Measurements from ENCODE around the gene CCDC186.

Gene CCDC186

DNA sequence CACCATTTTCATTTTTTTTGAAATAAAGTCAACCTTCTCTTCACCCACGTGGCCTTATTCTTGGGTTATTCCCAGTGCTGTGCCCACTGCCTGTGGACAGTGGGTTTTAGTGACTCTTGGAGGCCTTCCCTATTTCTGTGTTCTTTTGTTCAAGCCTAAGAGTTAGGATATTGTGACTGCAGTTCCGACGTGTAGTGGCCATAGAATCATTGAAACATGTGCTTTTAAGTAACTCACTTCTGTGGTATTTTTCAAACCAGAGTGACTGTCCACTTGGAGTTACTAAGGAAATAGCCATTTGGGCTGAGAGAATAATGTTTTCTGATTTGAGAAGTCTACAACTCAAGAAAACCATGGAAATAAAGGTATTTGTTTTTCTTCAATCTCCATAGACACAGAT, 28.8 kb upstream of the CCDC186 start:
- no peak for DNase-seq (ENCODE audit: low read depth, low spot score)
- Histone ChIP-seq H3K4me3 (no peak overlapping the region), H3K9ac (ENCODE audit: insufficient read length) (no peak overlapping the region), H3K36me3 (ENCODE audit: insufficient read depth, low read length) (no peaks in the 10 kb centered on the region), H3K27ac (no peak overlapping the region), H3K9me3 (ENCODE audit: low read depth, low read length) (no peaks in the 10 kb centered on the region)
- TF ChIP-seq POLR2AphosphoS5 (IDR thresholded peaks at IDR 0.05; ENCODE audit: borderline replicate concordance, low read depth, low read length) (no peak), FOXP2 (optimal IDR thresholded peaks at IDR 0.05; ENCODE audit: control extremely low read depth, extremely low read length, insufficient read depth) (no peak), EZH2 (IDR thresholded peaks at IDR 0.05) (no peak)

DNA sequence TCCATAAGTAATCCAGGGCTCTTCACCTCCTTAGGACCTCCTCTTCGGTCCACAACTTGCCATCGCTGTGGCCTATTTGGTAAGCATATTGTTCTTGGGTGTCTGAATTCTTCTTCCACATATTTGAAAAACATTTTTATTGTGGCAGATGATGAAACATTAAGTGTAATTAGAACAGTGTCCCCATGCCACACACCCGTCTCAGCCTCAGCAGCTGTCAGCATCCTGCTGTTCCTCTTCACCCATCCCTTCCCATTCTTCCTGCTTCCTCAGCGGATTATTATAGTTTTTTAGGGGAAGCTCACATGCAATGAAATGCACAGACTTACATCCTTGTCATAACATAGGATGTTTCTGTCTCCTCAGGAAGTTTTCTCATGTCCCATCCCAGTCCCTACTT, 25.2 kb upstream of the CCDC186 start:
- Histone ChIP-seq H3K9ac (ENCODE audit: insufficient read length) (no peak overlapping the region), H3K9me3 (ENCODE audit: low read depth, low read length) (no peaks in the 10 kb centered on the region), H3K4me3 (no peak overlapping the region), H3K36me3 (ENCODE audit: insufficient read depth, low read length) (no peaks in the 10 kb centered on the region), H3K27ac (no peak overlapping the region)
- TF ChIP-seq EZH2 (IDR thresholded peaks at IDR 0.05): no peak
- TF ChIP-seq FOXP2 (optimal IDR thresholded peaks at IDR 0.05; ENCODE audit: control extremely low read depth, extremely low read length, insufficient read depth): no peak
- TF ChIP-seq POLR2AphosphoS5 (IDR thresholded peaks at IDR 0.05; ENCODE audit: borderline replicate concordance, low read depth, low read length): no peak
- DNase-seq (ENCODE audit: low read depth, low spot score): no peak

DNA sequence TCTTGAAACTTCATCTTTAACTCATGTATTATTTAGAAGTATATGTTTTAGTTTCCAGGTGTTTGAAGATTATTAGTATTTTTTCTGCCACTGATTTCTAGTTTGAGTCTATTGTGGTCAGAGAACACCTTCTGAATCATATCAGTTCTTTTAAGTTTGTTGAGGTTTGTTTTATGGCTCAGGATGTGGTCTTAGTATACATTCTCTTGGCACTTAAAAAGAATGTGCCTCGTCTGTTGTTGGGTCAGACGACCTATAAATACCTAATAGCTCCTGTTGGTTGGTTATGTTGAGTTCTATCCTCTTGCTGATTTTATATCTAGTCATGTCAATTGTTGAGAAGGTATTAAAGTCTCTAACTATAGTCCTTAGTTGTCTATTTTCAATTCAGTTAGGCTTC, 21.1 kb upstream of the CCDC186 start:
- DNase-seq (ENCODE audit: low read depth, low spot score): no peak
- TF ChIP-seq POLR2AphosphoS5 (IDR thresholded peaks at IDR 0.05; ENCODE audit: borderline replicate concordance, low read depth, low read length) (no peak), FOXP2 (optimal IDR thresholded peaks at IDR 0.05; ENCODE audit: control extremely low read depth, extremely low read length, insufficient read depth) (no peak)
- Histone ChIP-seq H3K9ac (ENCODE audit: insufficient read length) (no peak overlapping the region), H3K4me3 (no peak overlapping the region), H3K9me3 (ENCODE audit: low read depth, low read length) (no peaks in the 10 kb centered on the region), H3K36me3 (ENCODE audit: insufficient read depth, low read length) (no peaks in the 10 kb centered on the region), H3K27ac (no peak overlapping the region)

DNA sequence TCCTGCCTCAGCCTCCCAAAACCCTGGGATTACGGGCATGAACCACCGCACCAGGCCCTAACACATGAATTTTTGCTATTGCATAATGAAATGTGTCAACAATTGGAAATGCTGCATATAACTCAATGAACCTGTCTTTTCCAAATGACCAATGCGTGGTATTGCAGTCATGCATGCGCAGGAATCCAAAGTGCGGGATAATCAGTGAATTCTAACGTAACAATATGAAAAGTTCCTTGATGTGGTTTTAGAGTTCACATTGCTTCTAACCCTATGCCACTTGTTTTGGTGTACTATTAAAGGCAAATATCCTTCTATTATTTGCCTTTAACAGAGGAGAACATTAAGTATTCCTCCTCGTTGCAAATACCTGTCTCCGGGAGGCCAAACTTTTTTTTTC, 15.7 kb upstream of the CCDC186 start:
- no peak for DNase-seq (ENCODE audit: low read depth, low spot score)
- H3K9ac ChIP-seq (ENCODE audit: insufficient read length): no peak overlapping the region
- no peaks in the 10 kb centered on the region for H3K9me3 ChIP-seq (ENCODE audit: low read depth, low read length)
- TF ChIP-seq FOXP2 (optimal IDR thresholded peaks at IDR 0.05; ENCODE audit: control extremely low read depth, extremely low read length, insufficient read depth): no peak
- no peak for TF ChIP-seq POLR2AphosphoS5 (IDR thresholded peaks at IDR 0.05; ENCODE audit: borderline replicate concordance, low read depth, low read length)
- no peak for TF ChIP-seq EZH2 (IDR thresholded peaks at IDR 0.05)
- no peak overlapping the region for H3K27ac ChIP-seq
- H3K36me3 ChIP-seq (ENCODE audit: insufficient read depth, low read length): no peaks in the 10 kb centered on the region
- no peak overlapping the region for H3K4me3 ChIP-seq

DNA sequence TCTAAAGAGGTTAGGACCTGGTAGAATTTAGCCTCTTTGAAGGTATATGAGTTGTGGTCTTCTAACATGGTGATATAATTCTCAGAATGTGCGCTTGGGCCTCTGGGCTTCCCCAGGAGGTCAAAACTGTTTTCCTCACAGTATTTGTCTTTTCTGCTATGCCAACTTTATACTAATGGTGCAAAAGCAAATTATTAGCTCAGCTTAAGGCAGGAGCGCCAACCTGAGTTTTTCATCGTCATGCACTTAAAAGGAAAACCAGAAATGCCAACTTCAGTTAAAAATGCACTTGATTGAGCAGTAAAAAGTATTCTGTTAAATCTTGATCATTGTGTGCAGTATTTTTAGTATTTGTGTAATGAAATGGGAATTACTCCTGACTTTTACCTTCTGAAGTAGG, 14.9 kb upstream of the CCDC186 start:
- Histone ChIP-seq H3K36me3 (ENCODE audit: insufficient read depth, low read length) (no peaks in the 10 kb centered on the region), H3K4me3 (no peak overlapping the region), H3K9ac (ENCODE audit: insufficient read length) (no peak overlapping the region), H3K27ac (no peak overlapping the region), H3K9me3 (ENCODE audit: low read depth, low read length) (no peaks in the 10 kb centered on the region)
- DNase-seq (ENCODE audit: low read depth, low spot score): no peak
- TF ChIP-seq EZH2 (IDR thresholded peaks at IDR 0.05): no peak
- no peak for TF ChIP-seq POLR2AphosphoS5 (IDR thresholded peaks at IDR 0.05; ENCODE audit: borderline replicate concordance, low read depth, low read length)
- no peak for TF ChIP-seq FOXP2 (optimal IDR thresholded peaks at IDR 0.05; ENCODE audit: control extremely low read depth, extremely low read length, insufficient read depth)

DNA sequence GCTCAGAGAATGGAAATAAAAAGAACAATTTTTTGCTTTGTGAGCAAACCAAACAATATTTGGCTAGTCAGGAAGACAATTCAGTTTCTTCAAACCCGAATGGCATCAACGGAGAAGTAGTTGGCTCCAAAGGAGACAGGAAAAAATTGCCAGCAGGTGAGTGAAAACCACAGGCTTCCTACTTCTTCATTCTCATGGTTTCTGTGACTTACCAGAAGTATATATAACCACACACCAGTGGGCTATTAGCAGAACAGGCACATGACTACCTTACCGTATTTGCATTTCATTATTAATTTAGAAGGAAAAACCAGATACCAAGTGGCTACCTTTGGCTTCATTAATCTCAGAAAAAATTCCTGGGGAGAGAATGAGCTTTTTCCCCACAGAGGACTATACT, 14.0 kb upstream of the CCDC186 start:
- Histone ChIP-seq H3K9ac (ENCODE audit: insufficient read length) (no peak overlapping the region), H3K27ac (no peak overlapping the region), H3K36me3 (ENCODE audit: insufficient read depth, low read length) (no peaks in the 10 kb centered on the region), H3K9me3 (ENCODE audit: low read depth, low read length) (no peaks in the 10 kb centered on the region), H3K4me3 (no peak overlapping the region)
- no peak for DNase-seq (ENCODE audit: low read depth, low spot score)
- TF ChIP-seq POLR2AphosphoS5 (IDR thresholded peaks at IDR 0.05; ENCODE audit: borderline replicate concordance, low read depth, low read length): no peak
- TF ChIP-seq EZH2 (IDR thresholded peaks at IDR 0.05): no peak
- TF ChIP-seq FOXP2 (optimal IDR thresholded peaks at IDR 0.05; ENCODE audit: control extremely low read depth, extremely low read length, insufficient read depth): no peak

DNA sequence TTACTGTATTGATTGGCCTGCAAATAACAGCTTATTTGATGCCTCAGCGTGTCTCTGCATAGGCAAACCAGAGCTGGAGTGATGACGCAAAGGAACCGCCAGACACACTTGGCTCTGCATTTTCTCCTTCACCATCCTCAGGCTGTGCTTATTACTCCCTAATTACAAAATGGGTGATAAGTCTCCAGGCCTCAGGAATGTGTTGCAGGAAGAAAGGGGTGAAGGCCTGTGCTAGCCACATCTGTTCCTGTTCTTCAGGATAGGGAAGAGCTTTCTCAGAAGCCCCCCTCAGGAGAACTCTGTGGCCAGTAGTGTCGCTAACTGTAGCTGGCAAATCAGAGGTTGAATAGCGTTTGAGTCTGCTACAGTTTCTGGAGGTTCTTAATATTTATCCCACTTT, 10.3 kb upstream of the CCDC186 start:
- no peak overlapping the region for H3K4me3 ChIP-seq
- H3K9me3 ChIP-seq (ENCODE audit: low read depth, low read length): no peaks in the 10 kb centered on the region
- no peak for DNase-seq (ENCODE audit: low read depth, low spot score)
- H3K9ac ChIP-seq (ENCODE audit: insufficient read length): no peak overlapping the region
- no peak overlapping the region for H3K27ac ChIP-seq
- H3K36me3 ChIP-seq (ENCODE audit: insufficient read depth, low read length): no peaks in the 10 kb centered on the region
- TF ChIP-seq POLR2AphosphoS5 (IDR thresholded peaks at IDR 0.05; ENCODE audit: borderline replicate concordance, low read depth, low read length) (no peak), FOXP2 (optimal IDR thresholded peaks at IDR 0.05; ENCODE audit: control extremely low read depth, extremely low read length, insufficient read depth) (no peak), EZH2 (IDR thresholded peaks at IDR 0.05) (no peak)

DNA sequence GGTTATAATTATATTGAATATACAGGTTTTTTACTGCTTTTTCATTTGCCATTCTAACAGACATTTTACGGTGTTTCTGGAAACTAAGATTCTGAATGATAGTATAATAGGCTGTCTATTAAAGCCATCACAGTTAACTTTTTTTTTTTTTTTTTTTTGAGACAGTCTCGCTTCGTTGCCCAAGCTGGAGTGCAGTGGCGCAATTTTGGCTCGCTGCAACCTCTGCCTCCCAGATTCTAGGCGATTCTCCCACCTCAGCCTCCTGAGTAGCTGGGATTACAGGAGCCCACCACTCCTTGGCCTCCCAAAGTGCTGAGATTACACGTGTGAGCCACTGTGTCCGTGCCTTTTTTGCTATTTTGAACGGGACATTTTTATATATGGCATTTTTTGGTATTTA, 9.6 kb upstream of the CCDC186 start:
- Histone ChIP-seq H3K4me3 (no peak overlapping the region), H3K9me3 (ENCODE audit: low read depth, low read length) (no peaks in the 10 kb centered on the region), H3K27ac (no peak overlapping the region), H3K36me3 (ENCODE audit: insufficient read depth, low read length) (no peaks in the 10 kb centered on the region), H3K9ac (ENCODE audit: insufficient read length) (no peak overlapping the region)
- TF ChIP-seq POLR2AphosphoS5 (IDR thresholded peaks at IDR 0.05; ENCODE audit: borderline replicate concordance, low read depth, low read length): no peak
- TF ChIP-seq FOXP2 (optimal IDR thresholded peaks at IDR 0.05; ENCODE audit: control extremely low read depth, extremely low read length, insufficient read depth): no peak
- DNase-seq (ENCODE audit: low read depth, low spot score): no peak

DNA sequence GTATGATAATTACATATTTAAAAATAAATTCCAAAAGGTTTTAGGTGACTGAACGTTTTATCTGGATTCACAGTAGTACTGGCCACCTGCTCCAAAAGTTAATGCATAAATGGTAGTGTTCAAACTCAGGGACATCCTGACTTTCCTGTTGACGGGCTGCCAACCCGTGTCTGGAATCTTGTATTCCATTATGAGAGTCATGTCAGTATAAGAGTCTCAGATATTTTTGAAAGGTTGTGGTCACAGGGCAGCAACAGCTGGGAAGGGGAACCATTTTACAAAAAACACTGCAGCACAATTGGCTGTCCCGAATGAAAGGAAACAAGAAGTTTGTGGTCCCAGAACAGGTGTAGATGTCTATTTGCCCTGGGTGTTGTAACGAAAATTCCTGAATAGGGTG, 8.0 kb upstream of the CCDC186 start:
- H3K27ac ChIP-seq: no peak overlapping the region
- no peak for DNase-seq (ENCODE audit: low read depth, low spot score)
- TF ChIP-seq EZH2 (IDR thresholded peaks at IDR 0.05) (no peak), FOXP2 (optimal IDR thresholded peaks at IDR 0.05; ENCODE audit: control extremely low read depth, extremely low read length, insufficient read depth) (no peak)

More for the DNA sequence above, 8.0 kb upstream of the CCDC186 start:
- Histone ChIP-seq H3K4me3 (no peak overlapping the region), H3K36me3 (ENCODE audit: insufficient read depth, low read length) (no peaks in the 10 kb centered on the region), H3K9ac (ENCODE audit: insufficient read length) (no peak overlapping the region), H3K9me3 (ENCODE audit: low read depth, low read length) (no peaks in the 10 kb centered on the region)
